IMR-90 (cell line): Measurements from ENCODE around the gene VPS13C. TPM values are rescaled to one million over a fixed set of nuclear protein-coding genes. Genes with fewer than 3 reads are reported as not detected.

Source experiments
- ATAC-seq: fragments of 200-7000 bp; cut with Tn5 transposase; 2 replicates; pipeline ENCODE4 v1.9.1; 2020; ENCODE audit warnings: low read depth, mild to moderate bottlenecking, moderate library complexity
- BruUV-seq: library from RNA; stranded (reverse); fragments of 400-500 nt; replicated peaks from 2 replicates; lab custom pipeline; 2021; lab: Mats Ljungman, UMichigan
- CTCF ChIA-PET: fragments of 300-600 bp; formaldehyde crosslinking; extraction: SDS; loops from one replicate; lab custom pipeline; 2021; ENCODE audit warnings: antibody characterized with exemption; lab: Yijun Ruan, JAX
- POLR2A ChIA-PET: fragments of 300-600 bp; sonication (Branson Sonifier 250); formaldehyde crosslinking; loops from one replicate; lab custom pipeline; 2022; ENCODE audit warnings: antibody characterized with exemption; ENCODE audit not compliant: unreplicated experiment; lab: Charles Lee
- DNase-seq: peaks from one replicate; pipeline ENCODE4 v3.0.0; 2013
- H2AFZ ChIP-seq: replicated peaks from 2 replicates; pipeline ENCODE3; 2013; ENCODE audit warnings: low read length, mild to moderate bottlenecking; ENCODE audit not compliant: poor library complexity
- H2AK5ac ChIP-seq: 2 replicates; pipeline ENCODE4 v1.6.1; 2013; ENCODE audit warnings: low read depth, low read length, inconsistent platforms
- H2AK9ac ChIP-seq: replicated peaks from 2 replicates; pipeline ENCODE3; 2013; ENCODE audit warnings: mild to moderate bottlenecking, low read depth, low read length, moderate library complexity; ENCODE audit not compliant: poor library complexity
- H2BK120ac ChIP-seq: 2 replicates; pipeline ENCODE4 v1.6.1; 2013; ENCODE audit warnings: low read depth, low read length, inconsistent platforms
- H2BK15ac ChIP-seq: 3 replicates; pipeline ENCODE4 v1.6.1; 2013; ENCODE audit warnings: low read depth, low read length, inconsistent platforms
- H2BK20ac ChIP-seq: 2 replicates; pipeline ENCODE4 v1.6.1; 2013; ENCODE audit warnings: low read depth, mild to moderate bottlenecking, inconsistent platforms, low read length, moderate library complexity
- H2BK5ac ChIP-seq: 2 replicates; pipeline ENCODE4 v1.6.1; 2013; ENCODE audit warnings: mild to moderate bottlenecking, low read depth, low read length, inconsistent platforms; ENCODE audit not compliant: poor library complexity, severe bottlenecking
- H3K14ac ChIP-seq: replicated peaks from 2 replicates; pipeline ENCODE4 v1.6.1; 2013; ENCODE audit warnings: low read depth, low read length, inconsistent platforms
- H3K18ac ChIP-seq: 2 replicates; pipeline ENCODE4 v1.6.1; 2013; ENCODE audit warnings: low read depth, low read length, control low read depth
- H3K23ac ChIP-seq: 2 replicates; pipeline ENCODE4 v1.6.1; 2013; ENCODE audit warnings: low read depth, low read length, inconsistent platforms
- H3K27ac ChIP-seq: 2 replicates; pipeline ENCODE4 v1.5.1; 2013; ENCODE audit warnings: mild to moderate bottlenecking, control low read depth, low read length; ENCODE audit not compliant: insufficient read depth
- H3K27me3 ChIP-seq: 2 replicates; pipeline ENCODE4 v1.6.1; 2013; ENCODE audit warnings: low read length; ENCODE audit not compliant: control insufficient read depth, insufficient read depth
- H3K36me3 ChIP-seq: 2 replicates; pipeline ENCODE4 v1.6.1; 2013; ENCODE audit warnings: low read length, mixed read lengths; ENCODE audit not compliant: control insufficient read depth, insufficient read depth
- H3K4ac ChIP-seq: 2 replicates; pipeline ENCODE4 v1.6.1; 2013; ENCODE audit warnings: low read depth, low read length, inconsistent platforms
- H3K4me1 ChIP-seq: 2 replicates; pipeline ENCODE4 v1.6.1; 2013; ENCODE audit warnings: low read length, mixed read lengths; ENCODE audit not compliant: control insufficient read depth, insufficient read depth
- H3K4me2 ChIP-seq: 2 replicates; pipeline ENCODE4 v1.6.1; 2013; ENCODE audit warnings: low read depth, mild to moderate bottlenecking, control low read depth, low read length, moderate library complexity
- H3K4me3 ChIP-seq: 2 replicates; pipeline ENCODE4 v1.5.1; 2013; ENCODE audit warnings: low read depth, mild to moderate bottlenecking, control low read depth, low read length, moderate library complexity; ENCODE audit not compliant: insufficient read depth
- H3K56ac ChIP-seq: 2 replicates; pipeline ENCODE4 v1.6.1; 2013; ENCODE audit warnings: low read length, inconsistent platforms; ENCODE audit not compliant: insufficient read depth; ENCODE audit errors: extremely low read depth
- H3K79me1 ChIP-seq, 2 experiments: 2 replicates each; pipeline ENCODE4 v1.6.1; 2013; ENCODE audit warnings: low read length in 2 of 2, inconsistent platforms in 1 of 2, low read depth in 1 of 2
- H3K9ac ChIP-seq: 2 replicates; pipeline ENCODE4 v1.6.1; 2013; ENCODE audit warnings: low read depth, low read length, control low read depth
- H3K9me1 ChIP-seq: 2 replicates; pipeline ENCODE4 v1.6.1; 2013; ENCODE audit warnings: low read length, inconsistent platforms; ENCODE audit not compliant: insufficient read depth
- H3K9me3 ChIP-seq: 2 replicates; pipeline ENCODE4 v1.6.1; 2013; ENCODE audit warnings: low read length; ENCODE audit not compliant: control insufficient read depth, insufficient read depth
- H4K20me1 ChIP-seq: 2 replicates; pipeline ENCODE4 v1.6.1; 2013; ENCODE audit warnings: low read length, inconsistent platforms; ENCODE audit not compliant: insufficient read depth
- H4K5ac ChIP-seq: 2 replicates; pipeline ENCODE4 v1.6.1; 2013; ENCODE audit warnings: mild to moderate bottlenecking, low read depth, low read length, control low read depth
- H4K8ac ChIP-seq, 2 experiments: 2 replicates each; pipeline ENCODE4 v1.6.1; 2013; ENCODE audit warnings: low read depth in 2 of 2, low read length in 2 of 2, control low read depth in 1 of 2, inconsistent platforms in 1 of 2
- H4K91ac ChIP-seq: 2 replicates; pipeline ENCODE4 v1.6.1; 2013; ENCODE audit warnings: low read depth, low read length, inconsistent platforms; ENCODE audit not compliant: insufficient read depth
- BHLHE40 ChIP-seq: fragments of 150-350 bp; IDR thresholded peaks from 2 replicates; pipeline ENCODE4 v1.6.1; 2016; ENCODE audit warnings: mild to moderate bottlenecking, low read depth, low read length
- CHD1 ChIP-seq: IDR thresholded peaks from 2 replicates; pipeline ENCODE4 v1.6.1; 2012; ENCODE audit warnings: low read depth, low read length, improper control_type of control experiment
- FOS ChIP-seq: fragments of 150-350 bp; IDR thresholded peaks from 2 replicates; pipeline ENCODE4 v1.6.1; 2016; ENCODE audit warnings: low read depth, low read length
- MAFK ChIP-seq: IDR thresholded peaks from 2 replicates; pipeline ENCODE4 v1.6.1; 2012; ENCODE audit warnings: low read depth, low read length, improper control_type of control experiment
- MXI1 ChIP-seq: IDR thresholded peaks from 2 replicates; pipeline ENCODE4 v1.6.1; 2012; ENCODE audit warnings: low read depth, mild to moderate bottlenecking, low read length, moderate library complexity, borderline replicate concordance
- NFE2L2 ChIP-seq: fragments of 150-350 bp; IDR thresholded peaks from 2 replicates; pipeline ENCODE4 v1.6.1; 2016; ENCODE audit warnings: low read depth, mild to moderate bottlenecking, low read length
- POLR2A ChIP-seq: IDR thresholded peaks from 2 replicates; pipeline ENCODE4 v1.6.1; 2012; ENCODE audit warnings: mild to moderate bottlenecking, low read depth, low read length
- RAD21 ChIP-seq: IDR thresholded peaks from 2 replicates; pipeline ENCODE4 v1.6.1; 2012; ENCODE audit warnings: low read length, improper control_type of control experiment
- RFX5 ChIP-seq: IDR thresholded peaks from 2 replicates; pipeline ENCODE4 v1.8.0; 2012; ENCODE audit warnings: low read depth, mild to moderate bottlenecking, low read length, moderate library complexity
- SMC3 ChIP-seq: fragments of 150-350 bp; IDR thresholded peaks from 2 replicates; pipeline ENCODE4 v1.6.1; 2016; ENCODE audit warnings: low read depth, mild to moderate bottlenecking, antibody characterized with exemption, low read length, moderate library complexity
- WGBS, 2 experiments: methylation state at CpG; one replicate each; pipeline versions ENCODE4 v1.1.5 to v1.1.7; 2013; ENCODE audit warnings: missing lambda C conversion rate in 2 of 2; ENCODE audit not compliant: insufficient read length in 1 of 2; ENCODE audit errors: extremely low coverage in 2 of 2; 5-methylcytosine and 5-hydroxymethylcytosine counted together
- dilution Hi-C: fragments of 300-500 bp; cut with HindIII; formaldehyde crosslinking; loops from one replicate; pipeline ENCODE4 v1.14.3; 2018; ENCODE audit warnings: low sequenced_read_pairs; ENCODE audit not compliant: unreplicated experiment
- in situ Hi-C: fragments of 300-500 bp; cut with MboI; formaldehyde crosslinking; loops from 3 replicates; pipeline ENCODE4 v1.14.3; 2019; ENCODE audit warnings: low sequenced_read_pairs, inconsistent platforms, mixed read lengths
- intact Hi-C: fragments of 100-400 bp; cut with micrococcal nuclease; formaldehyde crosslinking; loops from 2 replicates; pipeline ENCODE4 v1.10.0; 2022
- polyA plus RNA-seq, 3 experiments: library from polyadenylated mRNA; depleted of rRNA; stranded (reverse); fragments of >200 nt; gene quantifications; 2 replicates each; pipeline ENCODE4 v1.2.3, GENCODE V29; 2012; ENCODE audit warnings: low replicate concordance in 1 of 3
- total RNA-seq: library from RNA; depleted of rRNA; stranded (reverse); fragments of >200 nt; gene quantifications from 2 replicates; pipeline ENCODE4 v1.2.3, GENCODE V29; 2012
- TF ChIP-seq, protein P1 (sequence below): fragments of 150-350 bp; IDR thresholded peaks from 2 replicates; pipeline ENCODE4 v1.6.1; 2017; ENCODE audit warnings: mild to moderate bottlenecking, antibody characterized with exemption, low read length, low read depth
- TF ChIP-seq, protein P2 (sequence below): conservative IDR thresholded peaks from 2 replicates; pipeline ENCODE4 v1.5.1; 2012; ENCODE audit warnings: mild to moderate bottlenecking, low read depth, low read length, improper control_type of control experiment
- TF ChIP-seq, protein P3 (sequence below): fragments of 150-350 bp; IDR thresholded peaks from 2 replicates; pipeline ENCODE4 v1.6.1; 2016; ENCODE audit warnings: low read depth, mild to moderate bottlenecking, low read length, moderate library complexity, borderline replicate concordance

VPS13C gene
- total and polyA plus RNA-seq, 2 of the 4 experiments (the other 2 are of a cell fraction), result 8.1 to 32.8 TPM

DNA sequence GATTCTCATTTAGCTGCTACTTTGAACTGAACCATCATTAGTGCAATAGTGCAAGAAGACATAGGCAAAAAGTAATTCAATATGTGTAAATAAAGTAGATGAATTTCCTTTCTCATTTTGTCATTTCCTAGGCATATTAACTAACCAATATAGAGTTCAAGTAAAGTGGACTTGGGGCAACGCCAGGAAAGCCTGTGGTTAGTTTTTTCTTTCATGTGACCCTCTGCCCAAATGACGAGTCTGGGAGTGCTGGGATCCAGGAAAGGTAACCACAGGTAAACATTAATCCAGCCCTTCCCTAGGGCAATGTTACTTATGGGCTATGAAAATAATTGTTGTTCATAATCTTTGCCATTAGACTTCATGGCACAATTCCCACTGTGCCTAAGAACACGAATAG is 181.0 kb downstream of the VPS13C start:
- no peaks in the 10 kb centered on the region for H3K9me3 ChIP-seq
- dilution Hi-C loops, result no loop called here
- no peak overlapping the region for H2BK120ac ChIP-seq
- ATAC-seq (no peak), DNase-seq (no peak)
- no TSS peak for BruUV-seq
- H3K79me1 ChIP-seq, result no peaks in the 10 kb centered on the region
- H4K5ac ChIP-seq, result no peak overlapping the region
- no peak overlapping the region for H2AFZ ChIP-seq
- in situ Hi-C loops, result loop anchor here (5.0 kb wide), 1 partner anchor 188 kb away; the partner anchor contains the start of gene C2CD4A
- POLR2A ChIA-PET, result no interaction called here
- H4K91ac ChIP-seq, result no peak overlapping the region
- intact Hi-C loops, result no loop called here
- H3K4ac ChIP-seq, result no peak overlapping the region
- no peak overlapping the region for H3K18ac ChIP-seq
- H4K20me1 ChIP-seq, result no peaks in the 10 kb centered on the region
- no peak overlapping the region for H3K4me2 ChIP-seq
- no peak overlapping the region for H2AK9ac ChIP-seq
- H2BK5ac ChIP-seq, result no peak overlapping the region
- no peak overlapping the region for H2BK20ac ChIP-seq
- WGBS, 2 experiments, result no CpG with 5 or more reads among the region's 3 CpGs
- no peak overlapping the region for H3K14ac ChIP-seq
- H3K56ac ChIP-seq, result no peak overlapping the region
- TF ChIP-seq RAD21, result no peak
- no peak for TF ChIP-seq RFX5
- TF ChIP-seq, protein P1, sequence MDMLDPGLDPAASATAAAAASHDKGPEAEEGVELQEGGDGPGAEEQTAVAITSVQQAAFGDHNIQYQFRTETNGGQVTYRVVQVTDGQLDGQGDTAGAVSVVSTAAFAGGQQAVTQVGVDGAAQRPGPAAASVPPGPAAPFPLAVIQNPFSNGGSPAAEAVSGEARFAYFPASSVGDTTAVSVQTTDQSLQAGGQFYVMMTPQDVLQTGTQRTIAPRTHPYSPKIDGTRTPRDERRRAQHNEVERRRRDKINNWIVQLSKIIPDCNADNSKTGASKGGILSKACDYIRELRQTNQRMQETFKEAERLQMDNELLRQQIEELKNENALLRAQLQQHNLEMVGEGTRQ, result no peak
- TF ChIP-seq, protein P2, sequence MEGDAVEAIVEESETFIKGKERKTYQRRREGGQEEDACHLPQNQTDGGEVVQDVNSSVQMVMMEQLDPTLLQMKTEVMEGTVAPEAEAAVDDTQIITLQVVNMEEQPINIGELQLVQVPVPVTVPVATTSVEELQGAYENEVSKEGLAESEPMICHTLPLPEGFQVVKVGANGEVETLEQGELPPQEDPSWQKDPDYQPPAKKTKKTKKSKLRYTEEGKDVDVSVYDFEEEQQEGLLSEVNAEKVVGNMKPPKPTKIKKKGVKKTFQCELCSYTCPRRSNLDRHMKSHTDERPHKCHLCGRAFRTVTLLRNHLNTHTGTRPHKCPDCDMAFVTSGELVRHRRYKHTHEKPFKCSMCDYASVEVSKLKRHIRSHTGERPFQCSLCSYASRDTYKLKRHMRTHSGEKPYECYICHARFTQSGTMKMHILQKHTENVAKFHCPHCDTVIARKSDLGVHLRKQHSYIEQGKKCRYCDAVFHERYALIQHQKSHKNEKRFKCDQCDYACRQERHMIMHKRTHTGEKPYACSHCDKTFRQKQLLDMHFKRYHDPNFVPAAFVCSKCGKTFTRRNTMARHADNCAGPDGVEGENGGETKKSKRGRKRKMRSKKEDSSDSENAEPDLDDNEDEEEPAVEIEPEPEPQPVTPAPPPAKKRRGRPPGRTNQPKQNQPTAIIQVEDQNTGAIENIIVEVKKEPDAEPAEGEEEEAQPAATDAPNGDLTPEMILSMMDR, result no peak
- no peak for TF ChIP-seq SMC3
- no peak for TF ChIP-seq BHLHE40
- no peak for TF ChIP-seq CHD1
- no peak for TF ChIP-seq FOS
- TF ChIP-seq POLR2A, result no peak
- TF ChIP-seq MXI1, result no peak
- no peak for TF ChIP-seq MAFK
- no peak for TF ChIP-seq NFE2L2
- TF ChIP-seq, protein P3, sequence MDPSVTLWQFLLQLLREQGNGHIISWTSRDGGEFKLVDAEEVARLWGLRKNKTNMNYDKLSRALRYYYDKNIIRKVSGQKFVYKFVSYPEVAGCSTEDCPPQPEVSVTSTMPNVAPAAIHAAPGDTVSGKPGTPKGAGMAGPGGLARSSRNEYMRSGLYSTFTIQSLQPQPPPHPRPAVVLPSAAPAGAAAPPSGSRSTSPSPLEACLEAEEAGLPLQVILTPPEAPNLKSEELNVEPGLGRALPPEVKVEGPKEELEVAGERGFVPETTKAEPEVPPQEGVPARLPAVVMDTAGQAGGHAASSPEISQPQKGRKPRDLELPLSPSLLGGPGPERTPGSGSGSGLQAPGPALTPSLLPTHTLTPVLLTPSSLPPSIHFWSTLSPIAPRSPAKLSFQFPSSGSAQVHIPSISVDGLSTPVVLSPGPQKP, result no peak
- CTCF ChIA-PET, result no interaction called here
- H2BK15ac ChIP-seq, result no peak overlapping the region
- H3K23ac ChIP-seq, result no peak overlapping the region
- H3K9me1 ChIP-seq, result no peaks in the 10 kb centered on the region
- no peak overlapping the region for H3K4me3 ChIP-seq
- no peaks in the 10 kb centered on the region for H3K27me3 ChIP-seq
- no peak overlapping the region for H3K27ac ChIP-seq
- H3K36me3 ChIP-seq, result peaks cover 1% of the 10 kb centered on the region; the same call in 1 of the 2 replicates
- no peak overlapping the region for H4K8ac ChIP-seq
- H2AK5ac ChIP-seq, result no peak overlapping the region
- no peaks in the 10 kb centered on the region for H3K4me1 ChIP-seq
- no peak overlapping the region for H3K9ac ChIP-seq
